ENCODE measurements around the gene ADGRL2. TPM values are rescaled to one million over a fixed set of nuclear protein-coding genes. Genes with fewer than 3 reads are reported as not detected.

The ADGRL2 gene
- total and polyA plus RNA-seq, 2 donors (not counting 3 experiments of a cell fraction or from before 2014, with no cell fraction given): 32.7 to 46.1 TPM

DNA sequence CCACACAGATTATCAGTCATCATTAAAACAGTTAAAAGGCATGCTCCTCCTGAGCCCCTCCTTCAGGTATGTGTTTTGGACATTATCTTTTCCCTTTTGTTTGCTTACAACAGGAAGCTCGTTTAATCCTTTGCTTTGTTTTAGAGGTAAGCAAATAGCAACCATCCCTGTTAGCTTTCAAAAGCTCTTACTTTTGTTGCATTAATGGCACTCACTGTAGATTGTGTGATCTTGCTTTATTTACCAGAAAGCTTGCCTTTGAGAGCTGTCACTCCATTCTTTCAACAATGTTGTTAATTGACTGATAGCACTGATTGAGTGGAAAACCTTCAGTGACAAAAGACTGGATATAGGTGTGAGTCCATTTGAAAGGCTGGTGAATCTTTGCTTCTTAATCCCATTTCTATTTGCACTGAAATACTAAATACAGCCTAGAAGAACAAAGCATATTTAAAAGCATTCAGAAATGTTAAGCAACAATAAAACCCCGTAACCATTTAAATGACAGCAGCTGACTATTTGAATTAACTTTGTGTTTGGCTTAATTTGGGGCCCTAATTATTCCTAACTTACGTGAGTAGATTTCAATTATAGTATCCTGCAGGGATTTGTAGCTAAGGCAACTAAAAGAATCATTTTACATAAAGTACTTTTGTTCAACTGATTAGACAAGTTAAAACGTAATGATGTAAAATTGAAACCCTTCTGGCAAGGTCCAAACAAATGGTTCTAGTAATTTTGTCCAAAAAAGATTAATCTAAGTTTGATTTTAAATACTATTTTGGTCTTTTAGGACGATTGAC lies 48.3 kb downstream of the ADGRL2 start:
- FAIRE-seq (no peak), DNase-seq (ENCODE audit: low read depth, low spot score) (no peak)
- Histone ChIP-seq H2AFZ (ENCODE audit: low read depth, low read length) (no peak overlapping the region), H3K36me3 (ENCODE audit: control insufficient read depth in 2 of 2, extremely low read depth in 1 of 2, insufficient read depth in 2 of 2, low read length in 2 of 2) (no peaks in the 10 kb centered on the region), H3K79me2 (ENCODE audit: control insufficient read depth, insufficient read depth, low read length) (no peaks in the 10 kb centered on the region), H3K4me2 (ENCODE audit: insufficient read depth, low read length) (no peak overlapping the region), H3K27me3 (ENCODE audit: control insufficient read depth in 2 of 2, insufficient read depth in 2 of 2, low read length in 2 of 2) (no peaks in the 10 kb centered on the region), H3K4me3 (replicated peaks in 1 of 3; ENCODE audit: insufficient read depth in 1 of 3, low read depth in 1 of 3, low read length in 3 of 3) (no peak overlapping the region), H3K9me3 (replicated peaks; ENCODE audit: control insufficient read depth, insufficient read depth, low read length) (no peaks in the 10 kb centered on the region), H3K9me1 (replicated peaks; ENCODE audit: control insufficient read depth, extremely low read depth, insufficient read depth, low read length) (no peaks in the 10 kb centered on the region), H3K27ac (ENCODE audit: insufficient read depth, low read depth, low read length) (no peak overlapping the region), H3K4me1 (ENCODE audit: control insufficient read depth, extremely low read depth, insufficient read depth, low read length) (no peaks in the 10 kb centered on the region), H4K20me1 (replicated peaks; ENCODE audit: control insufficient read depth, extremely low read depth, insufficient read depth, low read length) (no peaks in the 10 kb centered on the region), H3K9ac (replicated peaks; ENCODE audit: extremely low read depth, insufficient read depth, low read length) (no peak overlapping the region)
- BruUV-seq (replicated peaks): no TSS peak
- dilution Hi-C loops (cut with MboI; ENCODE audit: extremely low pct_ligation_motif_present, low sequenced_read_pairs): no loop called here
- ChIA-PET POLR2A (no interaction called here), CTCF (interaction anchor here (1.1 to 1.5 kb wide), 5 partner anchors 9 to 19 kb away, joined by 3 to 5 read pairs (median 4); no protein-coding TSS in a partner anchor)
- intact Hi-C loops (cut with micrococcal nuclease): no loop called here
- TF ChIP-seq POLR2AphosphoS5 (IDR thresholded peaks at IDR 0.05; ENCODE audit: insufficient read depth, low read depth, low read length) (no peak), EZH2 (IDR thresholded peaks at IDR 0.05; ENCODE audit: borderline replicate concordance, low read depth, low read length, severe bottlenecking) (no peak), MYC (IDR thresholded peaks at IDR 0.05; ENCODE audit: low read depth, low read length) (no peak), FOS (IDR thresholded peaks at IDR 0.05; ENCODE audit: borderline replicate concordance, insufficient read depth, low read length) (no peak), POLR2A (IDR thresholded peaks at IDR 0.05; ENCODE audit: low read depth, low read length) (no peak), JUN (IDR thresholded peaks at IDR 0.05; ENCODE audit: borderline replicate concordance, insufficient read depth, insufficient read length, low read depth) (no peak), GATA2 (IDR thresholded peaks at IDR 0.05; ENCODE audit: insufficient read depth, insufficient read length, low read depth, low read length) (no peak)
- TF ChIP-seq, protein P1, sequence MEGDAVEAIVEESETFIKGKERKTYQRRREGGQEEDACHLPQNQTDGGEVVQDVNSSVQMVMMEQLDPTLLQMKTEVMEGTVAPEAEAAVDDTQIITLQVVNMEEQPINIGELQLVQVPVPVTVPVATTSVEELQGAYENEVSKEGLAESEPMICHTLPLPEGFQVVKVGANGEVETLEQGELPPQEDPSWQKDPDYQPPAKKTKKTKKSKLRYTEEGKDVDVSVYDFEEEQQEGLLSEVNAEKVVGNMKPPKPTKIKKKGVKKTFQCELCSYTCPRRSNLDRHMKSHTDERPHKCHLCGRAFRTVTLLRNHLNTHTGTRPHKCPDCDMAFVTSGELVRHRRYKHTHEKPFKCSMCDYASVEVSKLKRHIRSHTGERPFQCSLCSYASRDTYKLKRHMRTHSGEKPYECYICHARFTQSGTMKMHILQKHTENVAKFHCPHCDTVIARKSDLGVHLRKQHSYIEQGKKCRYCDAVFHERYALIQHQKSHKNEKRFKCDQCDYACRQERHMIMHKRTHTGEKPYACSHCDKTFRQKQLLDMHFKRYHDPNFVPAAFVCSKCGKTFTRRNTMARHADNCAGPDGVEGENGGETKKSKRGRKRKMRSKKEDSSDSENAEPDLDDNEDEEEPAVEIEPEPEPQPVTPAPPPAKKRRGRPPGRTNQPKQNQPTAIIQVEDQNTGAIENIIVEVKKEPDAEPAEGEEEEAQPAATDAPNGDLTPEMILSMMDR (IDR thresholded peaks at IDR 0.05; ENCODE audit: extremely low read depth in 1 of 2, insufficient read depth in 1 of 2, low read depth in 1 of 2, low read length in 2 of 2): no peak
- TF ChIP-seq, protein P2, sequence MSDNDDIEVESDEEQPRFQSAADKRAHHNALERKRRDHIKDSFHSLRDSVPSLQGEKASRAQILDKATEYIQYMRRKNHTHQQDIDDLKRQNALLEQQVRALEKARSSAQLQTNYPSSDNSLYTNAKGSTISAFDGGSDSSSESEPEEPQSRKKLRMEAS (IDR thresholded peaks at IDR 0.05; ENCODE audit: insufficient read depth, insufficient read length): no peak
